Measurements from ENCODE around the gene PSAP.
"Not testable (repeated sequence)": the region's sequence is repeated elsewhere in the genome, so short reads cannot be mapped to it uniquely, and the experiment has no call there.

DNA sequence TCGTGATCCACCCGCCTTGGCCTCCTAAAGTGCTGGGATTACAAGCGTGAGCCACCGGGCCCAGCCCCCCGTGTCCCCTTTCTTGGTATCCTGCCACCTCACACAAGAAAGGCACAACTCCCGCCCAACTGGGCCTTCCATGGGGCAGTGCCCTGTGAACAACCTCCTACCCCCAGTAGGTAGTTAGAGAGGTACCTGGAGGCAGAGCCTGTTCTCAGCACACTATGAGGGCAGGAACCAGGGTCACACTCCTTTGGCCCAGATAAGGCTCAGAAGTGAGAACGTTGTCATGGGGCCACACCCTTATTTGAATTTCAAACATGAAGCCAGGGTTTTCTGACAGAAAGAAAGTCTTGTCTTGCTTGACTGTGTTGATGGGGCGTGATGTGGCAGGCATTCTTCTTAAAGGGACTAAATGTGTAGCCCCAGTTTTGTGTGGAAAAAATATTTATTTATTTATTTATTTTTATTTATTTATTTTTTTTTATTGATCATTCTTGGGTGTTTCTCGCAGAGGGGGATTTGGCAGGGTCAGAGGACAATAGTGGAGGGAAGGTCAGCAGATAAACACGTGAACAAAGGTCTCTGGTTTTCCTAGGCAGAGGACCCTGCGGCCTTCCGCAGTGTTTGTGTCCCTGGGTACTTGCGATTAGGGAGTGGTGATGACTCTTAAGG is 23.8 kb upstream of the PSAP start:
- TF ChIP-seq, protein P1, sequence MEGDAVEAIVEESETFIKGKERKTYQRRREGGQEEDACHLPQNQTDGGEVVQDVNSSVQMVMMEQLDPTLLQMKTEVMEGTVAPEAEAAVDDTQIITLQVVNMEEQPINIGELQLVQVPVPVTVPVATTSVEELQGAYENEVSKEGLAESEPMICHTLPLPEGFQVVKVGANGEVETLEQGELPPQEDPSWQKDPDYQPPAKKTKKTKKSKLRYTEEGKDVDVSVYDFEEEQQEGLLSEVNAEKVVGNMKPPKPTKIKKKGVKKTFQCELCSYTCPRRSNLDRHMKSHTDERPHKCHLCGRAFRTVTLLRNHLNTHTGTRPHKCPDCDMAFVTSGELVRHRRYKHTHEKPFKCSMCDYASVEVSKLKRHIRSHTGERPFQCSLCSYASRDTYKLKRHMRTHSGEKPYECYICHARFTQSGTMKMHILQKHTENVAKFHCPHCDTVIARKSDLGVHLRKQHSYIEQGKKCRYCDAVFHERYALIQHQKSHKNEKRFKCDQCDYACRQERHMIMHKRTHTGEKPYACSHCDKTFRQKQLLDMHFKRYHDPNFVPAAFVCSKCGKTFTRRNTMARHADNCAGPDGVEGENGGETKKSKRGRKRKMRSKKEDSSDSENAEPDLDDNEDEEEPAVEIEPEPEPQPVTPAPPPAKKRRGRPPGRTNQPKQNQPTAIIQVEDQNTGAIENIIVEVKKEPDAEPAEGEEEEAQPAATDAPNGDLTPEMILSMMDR (IDR thresholded peaks at IDR 0.05; ENCODE audit: insufficient read depth, low read length, poor library complexity, severe bottlenecking) = not testable (repeated sequence)
- not testable (repeated sequence) for TF ChIP-seq EZH2phosphoT487 (conservative IDR thresholded peaks at IDR 0.05; ENCODE audit: low read length)

Measured in SU-DHL-6 (cell line).